Mucosa of stomach (tissue), 1 donor: Measurements from ENCODE around the gene AVPR2.

Experiments
- H3K27me3 ChIP-seq: one replicate; pipeline ENCODE4 v1.7.0; 2013; ENCODE audit warnings: mild to moderate bottlenecking, low read length; ENCODE audit not compliant: control insufficient read depth, insufficient read depth
- H3K36me3 ChIP-seq: one replicate; pipeline ENCODE4 v1.7.0; 2013; ENCODE audit warnings: low read length; ENCODE audit not compliant: control insufficient read depth, insufficient read depth
- H3K4me1 ChIP-seq: one replicate; pipeline ENCODE4 v1.7.0; 2013; ENCODE audit warnings: mild to moderate bottlenecking, low read length; ENCODE audit not compliant: control insufficient read depth, insufficient read depth
- H3K4me3 ChIP-seq: one replicate; pipeline ENCODE4 v1.7.0; 2013; ENCODE audit warnings: low read length
- H3K9ac ChIP-seq: one replicate; pipeline ENCODE4 v1.7.0; 2013; ENCODE audit warnings: mild to moderate bottlenecking, low read length, moderate library complexity
- H3K9me3 ChIP-seq: one replicate; pipeline ENCODE4 v1.7.0; 2013; ENCODE audit warnings: mild to moderate bottlenecking, low read length, moderate library complexity; ENCODE audit not compliant: control insufficient read depth
- donor health status: Pancreatic carcinoma.

The AVPR2 gene

GRCh38 chrX:153933748-153934147 lies 29.3 kb downstream of the AVPR2 start:
- Histone ChIP-seq H3K9me3 (no peaks in the 10 kb centered on the region), H3K4me1 (peaks cover 12% of the 10 kb centered on the region), H3K4me3 (peak overlapping the region; percentile 2), H3K27me3 (no peaks in the 10 kb centered on the region), H3K9ac (peak overlapping the region; percentile 34), H3K36me3 (no peaks in the 10 kb centered on the region)

GRCh38 chrX:153934148-153934761 lies 29.8 kb downstream of the AVPR2 start:
- Histone ChIP-seq H3K27me3 (no peaks in the 10 kb centered on the region), H3K9me3 (no peaks in the 10 kb centered on the region), H3K4me1 (peaks cover 10% of the 10 kb centered on the region), H3K9ac (peak overlapping the region; percentile 34), H3K36me3 (no peaks in the 10 kb centered on the region), H3K4me3 (peak overlapping the region; percentile 2)

GRCh38 chrX:153934762-153935325 lies 30.4 kb downstream of the AVPR2 start, which contains the start of gene NAA10:
Gene NAA10 (minus strand): TSS chrX:153935037. CDS start chrX:153934904, 133 bp downstream.
- Histone ChIP-seq H3K4me3 (peak within 1 kb of the TSS; percentile 2), H3K9ac (peak within 1 kb of the TSS; percentile 34), H3K27me3 (no peaks in the 10 kb centered on the region), H3K4me1 (peaks cover 5% of the 10 kb centered on the region), H3K36me3 (no peaks in the 10 kb centered on the region), H3K9me3 (no peaks in the 10 kb centered on the region)

GRCh38 chrX:153935326-153935851 lies 30.9 kb downstream of the AVPR2 start:
- no peaks in the 10 kb centered on the region for H3K9me3 ChIP-seq
- H3K36me3 ChIP-seq = no peaks in the 10 kb centered on the region
- H3K4me1 ChIP-seq = peaks cover 5% of the 10 kb centered on the region
- H3K4me3 ChIP-seq = no peak overlapping the region
- no peaks in the 10 kb centered on the region for H3K27me3 ChIP-seq
- no peak overlapping the region for H3K9ac ChIP-seq

- no peaks in the 10 kb centered on the region for H3K27me3 ChIP-seq
- H3K4me1 ChIP-seq = peaks cover 5% of the 10 kb centered on the region
- H3K9ac ChIP-seq = no peak overlapping the region
- no peaks in the 10 kb centered on the region for H3K36me3 ChIP-seq
- no peak overlapping the region for H3K4me3 ChIP-seq
- no peaks in the 10 kb centered on the region for H3K9me3 ChIP-seq
These were observed 32.6 kb downstream of the AVPR2 start for GRCh38 chrX:153937056-153937455.

GRCh38 chrX:153938226-153938786 lies 33.8 kb downstream of the AVPR2 start:
- Histone ChIP-seq H3K27me3 (no peaks in the 10 kb centered on the region), H3K9ac (no peak overlapping the region), H3K9me3 (no peaks in the 10 kb centered on the region), H3K4me3 (no peak overlapping the region), H3K36me3 (no peaks in the 10 kb centered on the region), H3K4me1 (peaks cover 5% of the 10 kb centered on the region)

GRCh38 chrX:153939573-153939972 lies 35.1 kb downstream of the AVPR2 start:
- Histone ChIP-seq H3K36me3 (no peaks in the 10 kb centered on the region), H3K4me3 (no peak overlapping the region), H3K9me3 (no peaks in the 10 kb centered on the region), H3K27me3 (no peaks in the 10 kb centered on the region), H3K4me1 (no peaks in the 10 kb centered on the region), H3K9ac (no peak overlapping the region)

GRCh38 chrX:153941336-153942252 lies 37.1 kb downstream of the AVPR2 start:
- H3K9me3 ChIP-seq = no peaks in the 10 kb centered on the region

GRCh38 chrX:153944140-153944799 lies 39.8 kb downstream of the AVPR2 start, which contains the start of gene RENBP:
Gene RENBP (minus strand): TSS chrX:153944643. CDS start chrX:153944610, 33 bp downstream.
- no peaks in the 10 kb centered on the region for H3K9me3 ChIP-seq
- no peaks in the 10 kb centered on the region for H3K4me1 ChIP-seq
- no peaks in the 10 kb centered on the region for H3K36me3 ChIP-seq
- no peak within 1 kb of the TSS for H3K9ac ChIP-seq
- H3K27me3 ChIP-seq = no peaks in the 10 kb centered on the region
- no peak within 1 kb of the TSS for H3K4me3 ChIP-seq

More at GRCh38 chrX:153941336-153942252, 37.1 kb downstream of the AVPR2 start:
- H3K4me3 ChIP-seq = no peak overlapping the region
- no peaks in the 10 kb centered on the region for H3K27me3 ChIP-seq
- H3K4me1 ChIP-seq = no peaks in the 10 kb centered on the region
- H3K9ac ChIP-seq = no peak overlapping the region
- no peaks in the 10 kb centered on the region for H3K36me3 ChIP-seq

GRCh38 chrX:153944800-153945150 lies 40.3 kb downstream of the AVPR2 start:
- Histone ChIP-seq H3K9ac (no peak overlapping the region), H3K4me1 (no peaks in the 10 kb centered on the region), H3K27me3 (no peaks in the 10 kb centered on the region), H3K9me3 (no peaks in the 10 kb centered on the region), H3K36me3 (no peaks in the 10 kb centered on the region), H3K4me3 (no peak overlapping the region)
